GM19239 (cell line): ENCODE results near the gene KRTAP12-3.
"Not testable (repeated sequence)": the region's sequence is repeated elsewhere in the genome, so short reads cannot be mapped to it uniquely, and the experiment has no call there.

ENCODE experiments used
- DNase-seq: peaks from one replicate; pipeline ENCODE4 v3.0.0; 2011; ENCODE audit warnings: low spot score; ENCODE audit not compliant: insufficient read length
- FAIRE-seq: peaks from 2 replicates; lab custom pipeline; 2011; peaks lifted over from hg19 to GRCh38; lab: Jason Lieb, UNC

KRTAP12-3 gene

DNA sequence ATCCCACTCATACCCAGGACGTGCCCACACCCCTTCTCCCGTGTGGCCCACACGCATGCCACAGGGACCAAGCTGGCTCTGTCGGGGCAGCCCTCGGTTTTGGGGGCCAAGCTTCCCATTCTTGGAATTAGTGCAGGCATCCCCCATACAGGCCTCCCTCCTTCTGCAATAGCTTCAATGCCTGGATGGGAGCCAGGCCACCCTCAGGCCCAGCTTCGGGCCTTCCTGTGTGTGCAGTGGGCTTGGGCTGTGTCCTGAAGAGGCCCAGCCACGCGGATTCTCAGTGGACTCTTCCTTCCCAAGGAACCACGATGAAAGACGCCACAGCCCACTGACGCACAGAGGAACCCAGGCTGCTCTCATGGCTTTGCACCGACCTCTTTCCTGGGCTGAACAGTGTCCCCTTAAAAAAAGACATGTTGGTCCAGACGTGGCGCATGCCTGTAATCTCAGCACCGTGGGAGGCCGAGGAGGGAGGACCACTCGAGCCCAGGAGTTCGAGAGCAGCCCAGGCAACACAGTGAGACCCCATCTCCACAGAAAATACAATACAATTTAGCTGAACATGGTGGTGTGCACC lies 8.1 kb upstream of the KRTAP12-3 start:
- no peak for DNase-seq
- FAIRE-seq: no peak

- DNase-seq (no peak), FAIRE-seq (no peak)
Measured at GRCh38 chr21:44650265-44650972, 7.3 kb upstream of the KRTAP12-3 start.

DNA sequence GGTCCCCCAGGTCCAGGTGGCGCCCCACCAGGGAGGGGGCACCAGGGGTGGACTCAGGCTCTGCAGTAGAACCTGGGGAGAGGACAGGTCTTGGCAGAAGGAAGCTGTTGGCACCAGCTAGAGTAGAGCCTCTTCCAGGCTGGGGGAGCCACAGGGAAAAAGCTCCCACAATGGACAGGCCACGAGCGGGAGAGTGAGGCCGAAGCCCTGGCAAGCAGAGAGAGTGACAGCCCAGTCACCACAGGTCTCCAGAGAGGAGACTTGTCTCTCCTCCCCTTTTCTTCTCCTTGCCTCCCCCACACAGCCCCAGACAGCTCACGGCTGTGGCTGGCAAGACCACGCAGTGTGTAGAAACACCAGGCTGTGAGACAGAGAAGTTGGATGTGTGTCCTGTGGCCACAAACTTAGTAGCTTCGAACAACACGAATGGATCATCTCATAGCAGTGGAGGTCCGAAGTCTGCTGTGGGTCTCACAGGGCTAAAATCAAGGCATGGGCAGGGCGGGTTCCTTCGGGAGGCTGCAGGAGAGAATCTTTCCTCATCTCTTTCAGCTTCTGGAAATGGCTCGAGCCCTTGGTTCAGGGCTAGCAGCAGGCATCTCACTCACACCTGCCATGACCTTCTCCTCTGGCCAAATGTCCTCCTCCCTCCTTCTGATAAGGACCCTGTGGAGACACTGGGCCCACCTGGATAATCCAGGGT lies 6.6 kb upstream of the KRTAP12-3 start:
- FAIRE-seq: no peak

GRCh38 chr21:44653123-44653522 lies 4.6 kb upstream of the KRTAP12-3 start:
- FAIRE-seq (no peak), DNase-seq (no peak)

More for the DNA sequence above, 6.6 kb upstream of the KRTAP12-3 start:
- DNase-seq: no peak

DNA sequence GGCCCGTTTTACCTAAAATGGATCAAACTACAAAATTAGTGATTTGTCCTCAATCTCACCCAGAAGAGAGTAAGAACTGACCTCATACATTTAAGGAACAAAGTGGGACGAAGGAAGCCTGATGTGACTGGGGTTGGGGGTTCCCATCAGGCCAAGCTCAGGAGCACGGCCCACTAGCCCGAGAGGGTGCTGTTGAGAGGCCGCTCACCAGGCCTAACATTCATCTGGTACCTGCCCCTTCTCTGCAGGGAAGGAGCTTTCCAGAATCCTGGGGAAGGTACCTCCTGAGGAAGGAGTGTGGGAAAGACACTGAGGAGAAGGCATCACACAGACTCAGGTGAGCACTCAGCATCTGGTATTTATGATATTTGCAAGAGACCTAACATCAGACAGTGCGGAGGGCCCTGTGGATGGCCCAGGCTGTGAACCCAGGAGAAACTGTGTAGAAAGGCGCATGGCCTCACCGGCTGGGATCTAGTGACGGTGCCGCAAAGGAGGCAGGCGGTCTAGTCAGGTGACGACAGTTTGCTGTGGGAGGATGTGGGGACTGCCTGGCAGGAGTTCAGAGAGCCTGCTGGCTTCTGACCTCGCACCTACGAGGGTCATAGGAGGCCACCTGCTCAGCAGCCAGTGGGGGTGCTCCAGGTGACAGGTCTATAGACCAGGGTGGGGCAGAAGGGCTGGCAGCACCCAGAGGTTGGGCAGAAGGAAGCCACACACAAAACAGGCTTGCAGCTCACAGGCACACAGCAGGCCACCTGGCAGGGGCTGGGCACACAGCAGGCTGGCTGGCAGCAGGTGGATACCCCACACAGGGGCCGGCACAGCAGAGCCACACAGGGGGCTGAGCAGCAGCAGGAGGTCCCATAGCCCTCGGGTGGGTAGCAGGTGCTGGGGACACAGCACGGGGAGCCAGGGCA lies 3.8 kb upstream of the KRTAP12-3 start:
- FAIRE-seq: no peak
- no peak for DNase-seq

- FAIRE-seq (no peak), DNase-seq (no peak)
Measured at GRCh38 chr21:44654576-44655175, 3.1 kb upstream of the KRTAP12-3 start, which contains the start of gene KRTAP12-4. Gene KRTAP12-4, minus strand, starts transcription at chr21:44654659. Its CDS starts 45 bp downstream, at chr21:44654614.

GRCh38 chr21:44656868-44657267 lies 864 bp upstream of the KRTAP12-3 start:
- DNase-seq (no peak), FAIRE-seq (no peak)

DNA sequence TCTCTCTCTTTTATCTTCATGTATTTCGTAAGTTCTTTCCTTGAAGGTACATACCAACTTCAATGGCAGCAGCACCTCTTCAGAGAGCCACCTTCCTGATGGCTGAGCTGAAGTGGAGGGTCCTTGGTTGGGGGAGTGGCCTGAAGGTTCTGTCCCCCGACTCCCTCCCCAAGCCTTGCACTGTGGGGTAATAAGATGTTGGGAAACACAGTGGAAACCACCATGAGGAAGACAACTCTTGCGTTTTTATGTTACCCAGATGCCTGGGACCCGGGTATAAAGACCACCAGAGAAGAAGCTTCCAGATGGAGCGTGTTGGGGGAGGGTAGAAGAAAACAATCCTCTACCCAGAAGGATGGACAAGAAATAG lies 794 bp downstream of the KRTAP12-3 start:
- FAIRE-seq (no peak), DNase-seq (no peak)

DNA sequence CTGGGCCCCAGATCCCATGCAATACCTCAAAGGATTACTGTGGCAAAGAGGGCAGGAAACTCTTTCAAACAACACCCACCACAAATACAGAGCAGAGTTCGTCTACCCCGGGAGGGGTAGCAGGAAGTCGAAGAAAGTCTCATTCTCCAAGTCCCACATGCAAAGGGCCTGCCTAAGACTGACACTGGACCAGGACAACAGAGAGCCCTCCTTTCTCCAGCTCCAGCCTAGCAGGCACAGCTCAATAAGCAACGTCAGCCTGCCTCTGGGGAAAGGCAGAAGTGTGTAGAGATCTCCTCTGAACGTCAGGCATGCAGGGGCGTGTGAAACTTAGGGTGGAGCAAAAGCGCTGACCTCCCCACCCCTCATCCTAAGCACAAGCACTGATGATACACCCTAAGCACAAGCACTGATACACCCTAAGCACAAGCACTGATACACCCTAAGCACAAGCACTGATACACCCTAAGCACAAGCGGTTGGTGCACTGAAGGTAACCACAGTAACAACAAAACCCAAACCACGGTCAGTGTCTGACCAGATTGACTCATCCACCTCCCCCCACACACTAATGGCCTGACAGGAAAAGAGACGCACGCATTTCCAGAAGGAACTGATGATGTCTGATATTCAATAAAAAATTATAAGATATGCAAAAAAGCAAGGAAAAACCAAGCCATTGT lies 1.3 kb downstream of the KRTAP12-3 start:
- FAIRE-seq: no peak
- no peak for DNase-seq

- DNase-seq, FAIRE-seq: not testable (repeated sequence)
Measured at GRCh38 chr21:44661567-44661966, 3.8 kb downstream of the KRTAP12-3 start.

DNA sequence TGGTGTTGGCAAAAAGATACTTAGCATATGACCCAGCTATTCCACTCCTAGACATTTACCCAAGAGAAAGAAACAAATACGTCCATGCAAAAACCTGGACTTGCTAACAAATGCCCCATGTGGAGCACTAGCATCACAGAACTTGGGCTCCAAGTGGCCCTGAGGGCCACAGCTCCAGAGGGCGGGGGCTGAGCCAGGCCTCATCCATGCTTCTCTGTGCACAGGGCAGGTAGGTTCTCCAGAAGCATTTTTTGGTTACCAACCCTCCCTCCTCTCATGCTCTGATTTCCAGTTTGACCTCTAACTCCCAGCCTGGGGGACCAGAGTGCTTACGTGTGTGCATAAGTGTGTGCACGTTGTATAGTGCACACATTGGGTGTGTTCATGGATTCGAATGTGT lies 7.0 kb downstream of the KRTAP12-3 start:
- no peak for FAIRE-seq
- no peak for DNase-seq

DNA sequence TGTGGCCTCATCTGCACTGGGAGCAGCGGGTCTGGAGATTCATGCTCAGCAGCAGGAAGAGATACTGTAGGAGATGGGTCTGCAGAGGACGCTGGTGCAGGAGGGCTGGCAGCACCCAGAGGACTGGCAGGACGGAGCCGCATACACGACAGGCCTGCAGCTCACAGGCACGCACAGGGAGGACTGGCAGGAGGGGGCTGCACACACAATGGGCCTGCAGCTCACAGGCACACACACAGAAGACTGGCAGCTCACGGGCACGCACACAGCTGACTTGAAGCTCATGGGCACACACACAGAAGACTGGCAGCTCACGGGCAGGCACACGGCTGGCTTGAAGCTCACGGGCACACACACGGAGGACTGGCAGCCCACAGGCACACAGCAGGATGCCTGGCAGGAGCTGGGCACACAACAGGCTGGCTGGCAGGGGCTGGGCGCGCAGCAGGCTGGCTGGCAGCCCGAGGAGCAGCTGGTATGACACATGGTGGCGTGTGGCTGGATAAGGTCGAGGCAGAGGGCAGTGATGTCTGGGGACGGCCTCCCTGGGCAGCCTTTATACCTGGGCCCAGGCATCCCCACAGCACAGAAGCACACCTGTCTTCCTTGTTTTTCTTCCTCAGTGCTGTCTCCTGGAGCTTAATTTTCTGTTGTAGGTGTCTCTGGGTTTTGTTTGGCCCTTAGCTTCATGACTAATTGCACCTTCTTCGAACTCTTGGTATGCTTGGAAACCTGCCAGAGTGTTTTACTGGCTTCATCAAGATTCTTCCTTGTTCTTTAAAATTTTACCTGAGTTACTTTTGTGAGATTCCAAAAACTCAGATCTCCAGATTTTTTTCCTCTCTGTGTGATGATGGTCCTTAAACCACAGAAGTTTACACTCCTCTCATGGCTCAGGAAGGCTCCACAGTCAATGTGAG lies 8.9 kb downstream of the KRTAP12-3 start, which contains the start of gene KRTAP12-2:
KRTAP12-2 (minus strand) TSS at position 527 of the 920 bp plus-strand sequence; CDS start at position 486, 41 bp downstream.
- DNase-seq (no peak), FAIRE-seq (no peak)

DNA sequence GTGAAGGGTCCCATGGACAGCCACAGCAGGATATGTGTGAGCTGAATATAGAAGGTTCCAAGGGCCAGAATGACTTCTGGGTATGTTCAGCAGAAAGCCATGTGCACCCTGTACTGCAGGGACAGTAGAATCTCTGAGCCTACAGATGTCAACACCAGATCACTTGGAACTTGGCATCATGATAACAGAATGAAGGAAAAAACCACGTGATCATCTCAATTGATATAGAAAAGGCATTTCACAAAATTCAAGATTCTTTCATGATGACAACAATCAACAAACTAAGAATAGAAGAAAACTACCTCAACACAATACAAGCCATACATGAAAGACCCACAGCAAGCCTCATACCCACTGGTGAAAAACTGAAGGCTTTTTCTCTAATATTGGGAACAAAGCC lies 9.9 kb downstream of the KRTAP12-3 start:
- no peak for FAIRE-seq
- DNase-seq: no peak

DNA sequence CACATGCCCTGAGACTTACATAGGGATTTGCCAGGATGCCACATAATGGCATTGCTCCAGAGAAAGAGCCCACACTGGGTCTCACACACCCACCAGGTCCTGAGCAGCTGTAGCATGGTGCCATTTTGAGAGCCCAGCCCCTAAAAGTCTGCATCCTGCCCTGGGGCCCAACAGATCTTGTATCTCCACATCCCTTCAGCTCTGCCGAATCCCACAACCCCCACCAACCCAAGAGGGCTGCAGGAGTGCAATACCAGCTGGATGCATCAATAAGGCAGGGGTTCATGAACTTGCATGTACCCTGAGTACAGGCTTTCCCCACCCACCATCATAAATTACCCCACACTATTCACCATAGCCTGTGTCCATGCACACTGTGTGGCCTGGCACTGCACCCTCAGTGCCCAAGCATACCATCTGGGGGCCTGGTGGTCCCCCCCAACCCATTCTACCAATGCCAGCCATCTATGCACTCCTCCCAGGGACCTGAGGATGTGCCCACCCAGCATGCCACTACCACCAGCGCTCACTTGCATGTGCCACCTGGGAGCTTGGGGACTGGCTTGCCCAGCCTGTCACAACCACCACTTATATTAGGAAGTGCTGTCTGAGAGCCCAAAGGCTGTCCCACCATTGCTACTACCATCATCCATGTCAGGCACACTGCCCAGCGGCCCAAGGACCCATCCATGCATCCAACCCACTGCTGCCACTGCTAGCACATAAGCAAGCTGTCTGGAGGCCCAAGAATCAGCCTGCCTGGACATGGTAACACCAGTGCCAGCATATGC lies 13.1 kb downstream of the KRTAP12-3 start:
- no peak for DNase-seq
- no peak for FAIRE-seq

GRCh38 chr21:44671911-44672310 lies 14.2 kb downstream of the KRTAP12-3 start:
- DNase-seq (no peak), FAIRE-seq (no peak)

DNA sequence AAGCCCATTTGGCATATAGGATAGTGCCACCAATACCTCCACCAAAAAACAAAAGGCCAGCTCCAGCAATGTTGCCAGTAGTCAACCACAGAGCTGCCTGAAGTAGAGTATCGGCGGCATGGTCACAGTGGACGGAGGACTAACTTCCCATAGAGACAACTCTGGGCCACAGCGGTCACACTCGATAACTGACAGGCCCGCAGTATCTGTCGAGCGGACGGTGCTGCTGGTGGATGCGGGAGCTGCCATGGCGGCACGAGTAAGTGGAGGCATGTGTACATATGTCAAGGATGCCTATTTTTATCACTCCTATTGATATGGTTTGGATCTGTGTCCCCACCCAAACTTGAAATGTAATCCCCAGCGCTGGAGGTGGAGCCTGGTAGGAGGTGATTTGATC lies 20.1 kb downstream of the KRTAP12-3 start:
- DNase-seq: no peak
- no peak for FAIRE-seq

DNA sequence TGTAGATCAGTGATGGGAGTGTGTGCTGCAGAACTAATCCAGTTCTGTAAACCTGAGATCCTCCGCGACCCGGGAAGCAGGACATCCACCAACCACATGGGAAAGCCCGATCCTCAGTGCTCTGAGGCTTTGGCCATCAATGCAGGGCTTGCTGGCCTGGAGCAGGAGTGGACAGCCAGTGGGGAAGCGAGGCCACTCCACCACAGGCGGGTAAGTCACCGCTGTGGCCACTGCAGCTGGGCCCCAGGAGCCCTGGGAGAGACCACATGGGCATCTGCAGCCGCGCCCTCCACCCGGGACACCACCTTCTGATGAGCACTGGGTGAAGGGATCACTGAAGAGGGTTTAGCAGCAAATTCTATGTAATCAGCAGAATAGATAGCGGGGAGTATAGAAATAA lies 23.4 kb downstream of the KRTAP12-3 start:
- no peak for FAIRE-seq
- no peak for DNase-seq
